Measurements from ENCODE around the gene CLOCK.

CLOCK gene

GRCh38 chr4:55409468-55410171, 137.1 kb downstream of the CLOCK start:
- peak in 1 of 2 experiments; percentile 11 for DNase-seq

GRCh38 chr4:55407764-55408163, 138.9 kb downstream of the CLOCK start:
- no peak for DNase-seq

- no peak for DNase-seq
Observed at GRCh38 chr4:55407119-55407518, 139.6 kb downstream of the CLOCK start.

GRCh38 chr4:55406545-55406944, 140.2 kb downstream of the CLOCK start:
- DNase-seq: no peak

GRCh38 chr4:55405073-55405472, 141.6 kb downstream of the CLOCK start:
- no peak for DNase-seq

- peak in 1 of 2 experiments; percentile 10 for DNase-seq
Observed at GRCh38 chr4:55399581-55399980, 147.1 kb downstream of the CLOCK start.

GRCh38 chr4:55398966-55399365, 147.7 kb downstream of the CLOCK start:
- no peak for DNase-seq

GRCh38 chr4:55398461-55398860, 148.2 kb downstream of the CLOCK start:
- DNase-seq: no peak

GRCh38 chr4:55397520-55398321, 149.0 kb downstream of the CLOCK start:
- no peak for DNase-seq

- no peak for DNase-seq
Observed at GRCh38 chr4:55397126-55397436, 149.6 kb downstream of the CLOCK start.

- DNase-seq: peak in 1 of 2 experiments; percentile 52
Observed at GRCh38 chr4:55396308-55397125, 150.2 kb downstream of the CLOCK start.

GRCh38 chr4:55395529-55396307, 151.0 kb downstream of the CLOCK start, which contains the start of gene TMEM165:
TSS of gene TMEM165 (plus strand) at chr4:55395957. CDS start at chr4:55396190, 233 bp downstream.
- DNase-seq: peak; percentile 76 to 88

- DNase-seq: no peak
Observed at GRCh38 chr4:55395218-55395528, 151.5 kb downstream of the CLOCK start.

GRCh38 chr4:55393461-55394320, 153.0 kb downstream of the CLOCK start:
- DNase-seq: no peak

- no peak for DNase-seq
Observed at GRCh38 chr4:55386840-55387239, 159.9 kb downstream of the CLOCK start.

GRCh38 chr4:55386073-55386472, 160.6 kb downstream of the CLOCK start:
- peak in 1 of 2 experiments; percentile 18 for DNase-seq

- DNase-seq: no peak
Observed at GRCh38 chr4:55385201-55385649, 161.5 kb downstream of the CLOCK start.

- DNase-seq: no peak
Observed at GRCh38 chr4:55382488-55383003, 164.2 kb downstream of the CLOCK start.

- no peak for DNase-seq
Observed at GRCh38 chr4:55381502-55381901, 165.2 kb downstream of the CLOCK start.

GRCh38 chr4:55380576-55380975, 166.1 kb downstream of the CLOCK start:
- no peak for DNase-seq
